ENCODE measurements around the gene GNAT1. TPM values are rescaled to one million over a fixed set of nuclear protein-coding genes. Genes with fewer than 3 reads are reported as not detected.

GNAT1 gene
- total RNA-seq, 1 donor from 2014 or later, result 0.12 TPM

GRCh38 chr3:50217681-50218080 is 26.3 kb downstream of the GNAT1 start:
- Mint-ChIP-seq H3K4me3 (ENCODE audit: low read depth) (no peak overlapping the region), H3K9me3 (ENCODE audit: low read depth) (no peaks in the 10 kb centered on the region), H3K27me3 (peaks cover 46% of the 10 kb centered on the region), H3K36me3 (ENCODE audit: insufficient read depth) (peaks cover 2% of the 10 kb centered on the region), H3K4me1 (ENCODE audit: low read depth) (no peaks in the 10 kb centered on the region), H3K27ac (no peak overlapping the region)
- TF ChIP-seq CTCF (IDR thresholded peaks at IDR 0.05; ENCODE audit: unreplicated experiment), result no peak
- DNase-seq (ENCODE audit: low spot score, unreplicated experiment), result no peak

GRCh38 chr3:50218448-50218847 is 27.0 kb downstream of the GNAT1 start:
- Mint-ChIP-seq H3K36me3 (ENCODE audit: insufficient read depth) (peaks cover 2% of the 10 kb centered on the region), H3K27me3 (peaks cover 50% of the 10 kb centered on the region), H3K9me3 (ENCODE audit: low read depth) (no peaks in the 10 kb centered on the region), H3K27ac (no peak overlapping the region), H3K4me1 (ENCODE audit: low read depth) (no peaks in the 10 kb centered on the region), H3K4me3 (ENCODE audit: low read depth) (no peak overlapping the region)
- no peak for TF ChIP-seq CTCF (IDR thresholded peaks at IDR 0.05; ENCODE audit: unreplicated experiment)
- no peak for DNase-seq (ENCODE audit: low spot score, unreplicated experiment)

GRCh38 chr3:50219285-50219684 is 27.9 kb downstream of the GNAT1 start:
- no peaks in the 10 kb centered on the region for H3K9me3 Mint-ChIP-seq (ENCODE audit: low read depth)
- H3K4me1 Mint-ChIP-seq (ENCODE audit: low read depth), result no peaks in the 10 kb centered on the region
- DNase-seq (ENCODE audit: low spot score, unreplicated experiment), result no peak
- no peak overlapping the region for H3K4me3 Mint-ChIP-seq (ENCODE audit: low read depth)
- H3K27me3 Mint-ChIP-seq, result peaks cover 48% of the 10 kb centered on the region
- TF ChIP-seq CTCF (IDR thresholded peaks at IDR 0.05; ENCODE audit: unreplicated experiment), result no peak
- no peak overlapping the region for H3K27ac Mint-ChIP-seq
- peaks cover 2% of the 10 kb centered on the region for H3K36me3 Mint-ChIP-seq (ENCODE audit: insufficient read depth)

- no peak for TF ChIP-seq CTCF (IDR thresholded peaks at IDR 0.05; ENCODE audit: unreplicated experiment)
- Mint-ChIP-seq H3K27ac (no peak overlapping the region), H3K36me3 (ENCODE audit: insufficient read depth) (peaks cover 2% of the 10 kb centered on the region), H3K4me3 (ENCODE audit: low read depth) (no peak overlapping the region), H3K27me3 (peaks cover 51% of the 10 kb centered on the region), H3K4me1 (ENCODE audit: low read depth) (peaks cover 4% of the 10 kb centered on the region), H3K9me3 (ENCODE audit: low read depth) (no peaks in the 10 kb centered on the region)
- no peak for DNase-seq (ENCODE audit: low spot score, unreplicated experiment)
Measured at GRCh38 chr3:50220109-50220508, 28.7 kb downstream of the GNAT1 start.

GRCh38 chr3:50221051-50221410 is 29.6 kb downstream of the GNAT1 start:
- no peak overlapping the region for H3K27ac Mint-ChIP-seq
- peaks cover 53% of the 10 kb centered on the region for H3K27me3 Mint-ChIP-seq
- H3K4me1 Mint-ChIP-seq (ENCODE audit: low read depth), result peaks cover 4% of the 10 kb centered on the region
- no peaks in the 10 kb centered on the region for H3K9me3 Mint-ChIP-seq (ENCODE audit: low read depth)
- H3K4me3 Mint-ChIP-seq (ENCODE audit: low read depth), result no peak overlapping the region
- no peak for TF ChIP-seq CTCF (IDR thresholded peaks at IDR 0.05; ENCODE audit: unreplicated experiment)
- peaks cover 2% of the 10 kb centered on the region for H3K36me3 Mint-ChIP-seq (ENCODE audit: insufficient read depth)
- no peak for DNase-seq (ENCODE audit: low spot score, unreplicated experiment)

Data from progenitor cell of endocrine pancreas (in vitro differentiated cells).